ENCODE measurements around the gene CAPN10.

CAPN10 gene

GRCh38 chr2:240590681-240591111 is 4.2 kb downstream of the CAPN10 start:
- no peak for DNase-seq (ENCODE audit: low read depth)
- no peak overlapping the region for H3K4me3 ChIP-seq (ENCODE audit: control insufficient read depth, low read depth, low read length)
- TF ChIP-seq, protein P1, sequence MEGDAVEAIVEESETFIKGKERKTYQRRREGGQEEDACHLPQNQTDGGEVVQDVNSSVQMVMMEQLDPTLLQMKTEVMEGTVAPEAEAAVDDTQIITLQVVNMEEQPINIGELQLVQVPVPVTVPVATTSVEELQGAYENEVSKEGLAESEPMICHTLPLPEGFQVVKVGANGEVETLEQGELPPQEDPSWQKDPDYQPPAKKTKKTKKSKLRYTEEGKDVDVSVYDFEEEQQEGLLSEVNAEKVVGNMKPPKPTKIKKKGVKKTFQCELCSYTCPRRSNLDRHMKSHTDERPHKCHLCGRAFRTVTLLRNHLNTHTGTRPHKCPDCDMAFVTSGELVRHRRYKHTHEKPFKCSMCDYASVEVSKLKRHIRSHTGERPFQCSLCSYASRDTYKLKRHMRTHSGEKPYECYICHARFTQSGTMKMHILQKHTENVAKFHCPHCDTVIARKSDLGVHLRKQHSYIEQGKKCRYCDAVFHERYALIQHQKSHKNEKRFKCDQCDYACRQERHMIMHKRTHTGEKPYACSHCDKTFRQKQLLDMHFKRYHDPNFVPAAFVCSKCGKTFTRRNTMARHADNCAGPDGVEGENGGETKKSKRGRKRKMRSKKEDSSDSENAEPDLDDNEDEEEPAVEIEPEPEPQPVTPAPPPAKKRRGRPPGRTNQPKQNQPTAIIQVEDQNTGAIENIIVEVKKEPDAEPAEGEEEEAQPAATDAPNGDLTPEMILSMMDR (IDR thresholded peaks at IDR 0.05; ENCODE audit: control insufficient read depth, insufficient read depth, low read depth, low read length, missing control alignments) = no peak

DNA sequence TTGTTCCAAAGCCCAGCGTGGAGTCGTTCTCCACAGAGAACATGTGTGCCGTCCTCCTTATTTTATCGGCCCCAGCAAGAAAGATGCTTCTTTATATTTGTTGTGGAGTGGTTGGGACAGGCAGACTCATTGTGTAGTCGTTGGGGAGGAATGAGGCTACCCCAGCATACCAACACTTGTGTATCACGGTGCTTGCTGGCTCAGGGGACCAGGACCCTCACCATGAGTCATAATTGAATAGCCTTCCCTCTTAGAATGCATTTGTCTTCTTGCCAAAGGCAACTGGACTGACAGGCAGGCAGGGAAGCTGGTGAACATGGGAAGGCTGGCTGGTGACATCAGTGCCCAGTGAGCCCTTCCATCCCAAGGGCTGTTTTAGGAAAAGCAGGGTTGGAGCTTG is 4.7 kb downstream of the CAPN10 start:
- DNase-seq (ENCODE audit: low read depth) = no peak
- TF ChIP-seq, protein P1 (IDR thresholded peaks at IDR 0.05; ENCODE audit: control insufficient read depth, insufficient read depth, low read depth, low read length, missing control alignments) = no peak
- H3K4me3 ChIP-seq (ENCODE audit: control insufficient read depth, low read depth, low read length) = no peak overlapping the region

- TF ChIP-seq, protein P1 (IDR thresholded peaks at IDR 0.05; ENCODE audit: control insufficient read depth, insufficient read depth, low read depth, low read length, missing control alignments) = no peak
- H3K4me3 ChIP-seq (ENCODE audit: control insufficient read depth, low read depth, low read length) = no peak overlapping the region
- DNase-seq (ENCODE audit: low read depth) = no peak
These were observed 5.2 kb downstream of the CAPN10 start for GRCh38 chr2:240591784-240592183.

- no peak overlapping the region for H3K4me3 ChIP-seq (ENCODE audit: control insufficient read depth, low read depth, low read length)
- TF ChIP-seq, protein P1 (IDR thresholded peaks at IDR 0.05; ENCODE audit: control insufficient read depth, insufficient read depth, low read depth, low read length, missing control alignments) = no peak
- no peak for DNase-seq (ENCODE audit: low read depth)
These were observed 6.6 kb downstream of the CAPN10 start for GRCh38 chr2:240593026-240593702.

DNA sequence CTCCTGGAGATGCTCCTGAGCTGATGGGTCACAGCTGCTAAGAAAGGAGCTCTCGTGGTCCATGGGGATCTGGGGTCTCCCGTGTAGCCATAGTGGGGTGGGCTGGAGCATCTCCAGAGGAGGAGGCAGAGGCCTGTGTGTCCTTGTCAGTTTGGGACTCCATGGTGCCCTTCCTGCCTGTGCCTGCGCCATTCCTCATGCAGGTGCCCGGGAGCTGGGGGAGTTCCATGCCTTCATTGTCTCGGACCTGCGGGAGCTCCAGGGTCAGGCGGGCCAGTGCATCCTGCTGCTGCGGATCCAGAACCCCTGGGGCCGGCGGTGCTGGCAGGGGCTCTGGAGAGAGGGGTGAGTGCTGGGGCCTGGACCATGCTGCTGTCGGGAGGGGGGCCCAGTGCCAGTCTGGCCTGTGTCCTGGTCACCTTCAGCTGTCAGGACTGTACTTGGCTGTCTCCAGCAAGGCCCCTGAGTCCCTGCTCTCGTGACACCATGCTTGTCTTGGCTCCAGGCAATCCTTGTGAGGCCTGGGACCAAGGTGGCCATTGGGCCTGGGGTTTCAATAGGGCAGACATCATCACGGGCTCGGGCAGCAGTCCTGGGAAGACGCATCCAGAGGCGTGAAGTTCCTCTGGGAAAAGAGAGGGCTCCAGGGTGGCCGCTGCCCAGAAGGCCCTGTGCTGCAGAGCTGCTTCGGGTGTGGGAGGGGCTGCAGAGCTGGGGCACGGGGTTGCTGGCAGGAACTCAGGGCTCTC is 7.3 kb downstream of the CAPN10 start:
- DNase-seq (ENCODE audit: low read depth) = no peak
- no peak overlapping the region for H3K4me3 ChIP-seq (ENCODE audit: control insufficient read depth, low read depth, low read length)
- TF ChIP-seq, protein P1 (IDR thresholded peaks at IDR 0.05; ENCODE audit: control insufficient read depth, insufficient read depth, low read depth, low read length, missing control alignments) = no peak

DNA sequence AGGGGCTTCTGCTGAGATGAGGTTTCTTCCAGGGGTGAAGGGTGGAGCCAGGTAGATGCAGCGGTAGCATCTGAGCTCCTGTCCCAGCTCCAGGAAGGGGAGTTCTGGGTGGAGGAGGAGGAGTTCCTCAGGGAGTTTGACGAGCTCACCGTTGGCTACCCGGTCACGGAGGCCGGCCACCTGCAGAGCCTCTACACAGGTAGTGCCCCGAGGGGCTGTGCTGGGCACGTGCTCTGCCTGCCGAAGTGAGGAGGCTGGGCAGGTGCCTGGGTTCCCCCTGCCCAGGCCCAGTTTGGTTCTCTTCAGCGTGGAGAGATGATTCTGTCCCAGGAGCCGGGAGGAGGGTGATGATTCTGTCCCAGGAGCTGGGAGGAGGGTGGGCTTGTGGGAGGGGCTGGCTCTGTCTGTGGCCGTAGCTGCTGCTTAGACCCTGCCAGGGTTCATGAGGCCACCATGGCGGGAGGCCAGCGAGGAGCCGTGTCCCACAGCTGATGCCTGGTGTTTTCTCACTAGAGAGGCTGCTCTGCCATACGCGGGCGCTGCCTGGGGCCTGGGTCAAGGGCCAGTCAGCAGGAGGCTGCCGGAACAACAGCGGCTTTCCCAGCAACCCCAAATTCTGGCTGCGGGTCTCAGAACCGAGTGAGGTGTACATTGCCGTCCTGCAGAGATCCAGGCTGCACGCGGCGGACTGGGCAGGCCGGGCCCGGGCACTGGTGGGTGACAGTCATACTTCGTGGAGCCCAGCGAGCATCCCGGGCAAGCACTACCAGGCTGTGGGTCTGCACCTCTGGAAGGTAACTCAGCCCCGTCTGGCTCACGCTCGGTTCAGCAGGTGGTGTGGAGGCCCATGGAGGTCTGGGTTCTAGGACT is 8.2 kb downstream of the CAPN10 start:
- TF ChIP-seq, protein P1 (IDR thresholded peaks at IDR 0.05; ENCODE audit: control insufficient read depth, insufficient read depth, low read depth, low read length, missing control alignments) = no peak
- DNase-seq (ENCODE audit: low read depth) = no peak
- no peak overlapping the region for H3K4me3 ChIP-seq (ENCODE audit: control insufficient read depth, low read depth, low read length)

All from AG09309 (cell line).